Measurements from ENCODE around the gene PHACTR4.
"Not testable (repeated sequence)": the region's sequence is repeated elsewhere in the genome, so short reads cannot be mapped to it uniquely, and the experiment has no call there.

PHACTR4 gene

GRCh38 chr1:28340221-28340974, 29.1 kb upstream of the PHACTR4 start:
- Histone ChIP-seq H3K9me2 (replicated peaks; ENCODE audit: control insufficient read depth, low read length) (no peaks in the 10 kb centered on the region), H3K4me2 (ENCODE audit: low read length) (no peak overlapping the region), H3K4me1 (ENCODE audit: control insufficient read depth, low read length) (no peaks in the 10 kb centered on the region), H3K36me3 (ENCODE audit: control insufficient read depth, low read length) (peaks cover 6% of the 10 kb centered on the region), H3K79me2 (ENCODE audit: control insufficient read depth, low read length) (peaks cover 3% of the 10 kb centered on the region; the same call in 1 of the 2 replicates), H3K27ac (ENCODE audit: low read depth, low read length) (no peak overlapping the region), H3K9me3 (ENCODE audit: control insufficient read depth, insufficient read depth, low read length) (no peaks in the 10 kb centered on the region), H3K27me3 (ENCODE audit: control insufficient read depth, low read length) (no peaks in the 10 kb centered on the region), H3K4me3 (ENCODE audit: low read length) (no peak overlapping the region), H4K20me1 (ENCODE audit: control insufficient read depth, insufficient read depth, low read depth, low read length) (no peaks in the 10 kb centered on the region), H3F3A (ENCODE audit: control insufficient read depth, insufficient read depth) (peaks cover 3% of the 10 kb centered on the region; the same call in 1 of the 2 replicates)
- TF ChIP-seq, protein P1, sequence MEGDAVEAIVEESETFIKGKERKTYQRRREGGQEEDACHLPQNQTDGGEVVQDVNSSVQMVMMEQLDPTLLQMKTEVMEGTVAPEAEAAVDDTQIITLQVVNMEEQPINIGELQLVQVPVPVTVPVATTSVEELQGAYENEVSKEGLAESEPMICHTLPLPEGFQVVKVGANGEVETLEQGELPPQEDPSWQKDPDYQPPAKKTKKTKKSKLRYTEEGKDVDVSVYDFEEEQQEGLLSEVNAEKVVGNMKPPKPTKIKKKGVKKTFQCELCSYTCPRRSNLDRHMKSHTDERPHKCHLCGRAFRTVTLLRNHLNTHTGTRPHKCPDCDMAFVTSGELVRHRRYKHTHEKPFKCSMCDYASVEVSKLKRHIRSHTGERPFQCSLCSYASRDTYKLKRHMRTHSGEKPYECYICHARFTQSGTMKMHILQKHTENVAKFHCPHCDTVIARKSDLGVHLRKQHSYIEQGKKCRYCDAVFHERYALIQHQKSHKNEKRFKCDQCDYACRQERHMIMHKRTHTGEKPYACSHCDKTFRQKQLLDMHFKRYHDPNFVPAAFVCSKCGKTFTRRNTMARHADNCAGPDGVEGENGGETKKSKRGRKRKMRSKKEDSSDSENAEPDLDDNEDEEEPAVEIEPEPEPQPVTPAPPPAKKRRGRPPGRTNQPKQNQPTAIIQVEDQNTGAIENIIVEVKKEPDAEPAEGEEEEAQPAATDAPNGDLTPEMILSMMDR (IDR thresholded peaks at IDR 0.05; ENCODE audit: low read depth, low read length, poor library complexity, severe bottlenecking) = no peak
- TF ChIP-seq EZH2phosphoT487 (IDR thresholded peaks at IDR 0.05; ENCODE audit: borderline replicate concordance, low read length) = no peak

DNA sequence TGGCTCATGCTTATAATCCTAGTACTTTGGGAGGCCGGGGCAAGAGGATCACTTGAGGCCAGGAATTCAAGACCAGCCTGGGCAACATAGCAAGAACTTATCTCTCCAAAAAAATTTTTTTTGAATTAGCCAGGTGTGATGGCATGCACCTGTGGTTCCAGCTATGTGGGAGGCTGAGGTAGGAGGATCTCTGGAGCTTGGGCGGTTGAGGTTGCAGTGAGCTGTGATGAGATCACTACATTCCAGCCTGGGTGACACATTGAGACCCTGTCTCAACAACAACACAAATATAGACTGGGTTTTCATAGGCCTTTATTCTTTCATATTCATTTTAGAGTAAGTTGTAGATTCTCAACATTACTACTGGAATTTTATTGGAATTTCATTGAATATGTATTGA, 27.9 kb upstream of the PHACTR4 start:
- Histone ChIP-seq H3F3A (ENCODE audit: control insufficient read depth, insufficient read depth) (peaks cover 3% of the 10 kb centered on the region; the same call in 1 of the 2 replicates), H3K9me3 (ENCODE audit: control insufficient read depth, insufficient read depth, low read length) (no peaks in the 10 kb centered on the region), H4K20me1 (ENCODE audit: control insufficient read depth, insufficient read depth, low read depth, low read length) (no peaks in the 10 kb centered on the region), H3K4me2 (ENCODE audit: low read length) (no peak overlapping the region), H3K4me3 (ENCODE audit: low read length) (no peak overlapping the region), H3K4me1 (ENCODE audit: control insufficient read depth, low read length) (no peaks in the 10 kb centered on the region), H3K27me3 (ENCODE audit: control insufficient read depth, low read length) (no peaks in the 10 kb centered on the region), H3K79me2 (ENCODE audit: control insufficient read depth, low read length) (no peaks in the 10 kb centered on the region), H3K9me2 (replicated peaks; ENCODE audit: control insufficient read depth, low read length) (no peaks in the 10 kb centered on the region), H3K27ac (ENCODE audit: low read depth, low read length) (no peak overlapping the region), H3K36me3 (ENCODE audit: control insufficient read depth, low read length) (no peaks in the 10 kb centered on the region)
- no peak for TF ChIP-seq EZH2phosphoT487 (IDR thresholded peaks at IDR 0.05; ENCODE audit: borderline replicate concordance, low read length)
- TF ChIP-seq, protein P1 (IDR thresholded peaks at IDR 0.05; ENCODE audit: low read depth, low read length, poor library complexity, severe bottlenecking) = no peak

DNA sequence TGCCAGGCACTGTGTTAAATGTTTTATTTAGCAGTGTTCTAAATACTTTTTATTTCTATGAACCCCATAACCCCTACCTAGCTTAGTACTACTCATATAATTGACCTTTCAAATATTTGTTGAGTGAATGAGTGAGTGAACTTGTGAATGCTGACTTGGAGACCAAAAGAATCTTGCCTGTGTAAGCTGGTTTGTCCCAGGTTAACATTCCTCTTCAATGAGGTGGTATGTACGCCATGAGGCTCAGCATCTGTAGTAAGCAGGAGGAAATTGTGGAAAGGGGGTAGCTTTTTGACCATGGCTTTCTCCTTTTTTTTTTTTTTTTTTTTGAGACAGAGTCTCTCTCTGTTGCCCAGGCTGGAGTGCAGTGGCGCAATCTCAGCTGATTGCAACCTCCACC, 26.1 kb upstream of the PHACTR4 start:
- Histone ChIP-seq H3K9me3 (ENCODE audit: control insufficient read depth, insufficient read depth, low read length) (no peaks in the 10 kb centered on the region), H3K27me3 (ENCODE audit: control insufficient read depth, low read length) (no peaks in the 10 kb centered on the region), H3K36me3 (ENCODE audit: control insufficient read depth, low read length) (no peaks in the 10 kb centered on the region)

GRCh38 chr1:28353248-28353810, 16.2 kb upstream of the PHACTR4 start:
- H3K4me3 ChIP-seq (ENCODE audit: low read length); H3K9me3 ChIP-seq (ENCODE audit: control insufficient read depth, insufficient read depth, low read length); H3K9me2 ChIP-seq (replicated peaks; ENCODE audit: control insufficient read depth, low read length); H3K4me2 ChIP-seq (ENCODE audit: low read length); H3F3A ChIP-seq (ENCODE audit: control insufficient read depth, insufficient read depth); H3K27ac ChIP-seq (ENCODE audit: low read depth, low read length); H4K20me1 ChIP-seq (ENCODE audit: control insufficient read depth, insufficient read depth, low read depth, low read length); H3K79me2 ChIP-seq (ENCODE audit: control insufficient read depth, low read length); H3K36me3 ChIP-seq (ENCODE audit: control insufficient read depth, low read length); H3K4me1 ChIP-seq (ENCODE audit: control insufficient read depth, low read length); H3K27me3 ChIP-seq (ENCODE audit: control insufficient read depth, low read length): not testable (repeated sequence)

More for the DNA sequence above, 26.1 kb upstream of the PHACTR4 start:
- no peaks in the 10 kb centered on the region for H3K4me1 ChIP-seq (ENCODE audit: control insufficient read depth, low read length)
- no peak overlapping the region for H3K27ac ChIP-seq (ENCODE audit: low read depth, low read length)
- H3K4me2 ChIP-seq (ENCODE audit: low read length) = no peak overlapping the region
- H3F3A ChIP-seq (ENCODE audit: control insufficient read depth, insufficient read depth) = peaks cover 3% of the 10 kb centered on the region; the same call in 1 of the 2 replicates
- H3K79me2 ChIP-seq (ENCODE audit: control insufficient read depth, low read length) = no peaks in the 10 kb centered on the region
- TF ChIP-seq, protein P1 (IDR thresholded peaks at IDR 0.05; ENCODE audit: low read depth, low read length, poor library complexity, severe bottlenecking) = no peak
- no peak for TF ChIP-seq EZH2phosphoT487 (IDR thresholded peaks at IDR 0.05; ENCODE audit: borderline replicate concordance, low read length)
- H4K20me1 ChIP-seq (ENCODE audit: control insufficient read depth, insufficient read depth, low read depth, low read length) = no peaks in the 10 kb centered on the region
- no peak overlapping the region for H3K4me3 ChIP-seq (ENCODE audit: low read length)
- H3K9me2 ChIP-seq (replicated peaks; ENCODE audit: control insufficient read depth, low read length) = no peaks in the 10 kb centered on the region

All from DOHH2 (cell line).